HL-60/S4 (cell line): ENCODE data around the gene OAF.

ENCODE experiments used
- in situ Hi-C: fragments of 300-500 bp; cut with MboI; formaldehyde crosslinking; loops from 2 replicates; pipeline ENCODE4 v1.14.3; 2022; ENCODE audit warnings: low sequenced_read_pairs

Gene OAF

GRCh38 chr11:120182790-120183491 is 27.9 kb upstream of the OAF start:
- in situ Hi-C loops: no loop called here

GRCh38 chr11:120183701-120184141 is 27.1 kb upstream of the OAF start:
- in situ Hi-C loops: no loop called here

- in situ Hi-C loops: no loop called here
Measured at GRCh38 chr11:120184371-120184945, 26.4 kb upstream of the OAF start.

- in situ Hi-C loops: no loop called here
Measured at GRCh38 chr11:120184946-120185705, 25.7 kb upstream of the OAF start.

- in situ Hi-C loops: no loop called here
Measured at GRCh38 chr11:120185706-120186455, 25.0 kb upstream of the OAF start.

GRCh38 chr11:120186456-120186773 is 24.4 kb upstream of the OAF start:
- in situ Hi-C loops: no loop called here

GRCh38 chr11:120186774-120187591 is 23.8 kb upstream of the OAF start:
- in situ Hi-C loops: no loop called here

- in situ Hi-C loops: no loop called here
Measured at GRCh38 chr11:120188371-120188770, 22.5 kb upstream of the OAF start.

- in situ Hi-C loops: no loop called here
Measured at GRCh38 chr11:120188811-120189455, 21.9 kb upstream of the OAF start.

- in situ Hi-C loops: no loop called here
Measured at GRCh38 chr11:120191058-120191457, 19.8 kb upstream of the OAF start.

- in situ Hi-C loops: no loop called here
Measured at GRCh38 chr11:120192831-120193625, 17.8 kb upstream of the OAF start.

- in situ Hi-C loops: no loop called here
Measured at GRCh38 chr11:120194166-120194565, 16.7 kb upstream of the OAF start.

- in situ Hi-C loops: no loop called here
Measured at GRCh38 chr11:120195601-120196320, 15.1 kb upstream of the OAF start.

- in situ Hi-C loops: no loop called here
Measured at GRCh38 chr11:120196826-120197225, 14.0 kb upstream of the OAF start.

- in situ Hi-C loops: no loop called here
Measured at GRCh38 chr11:120197251-120197891, 13.5 kb upstream of the OAF start.

GRCh38 chr11:120197977-120198376 is 12.9 kb upstream of the OAF start:
- in situ Hi-C loops: no loop called here

GRCh38 chr11:120198403-120198786 is 12.4 kb upstream of the OAF start:
- in situ Hi-C loops: no loop called here

- in situ Hi-C loops: no loop called here
Measured at GRCh38 chr11:120198787-120199469, 11.9 kb upstream of the OAF start.
